KOPT-K1 (cell line): Measurements from ENCODE around the gene TRAF7.
A peak's percentile ranks its signal among the peaks of the same experiment; 100 is the strongest.

Experiments
- H3K27ac ChIP-seq: fragments of 200-600 bp; sonication (generic); 2 replicates; pipeline ENCODE4 v1.5.1; 2016; ENCODE audit warnings: antibody characterized with exemption, mild to moderate bottlenecking, low read depth, low read length; ENCODE audit not compliant: poor library complexity, severe bottlenecking
- H3K36me3 ChIP-seq: fragments of 200-600 bp; sonication (generic); 2 replicates; pipeline ENCODE4 v1.5.1; 2017; ENCODE audit warnings: antibody characterized with exemption, mild to moderate bottlenecking, low read length, moderate library complexity; ENCODE audit not compliant: insufficient read depth
- H3K9me3 ChIP-seq: fragments of 200-600 bp; sonication (generic); 2 replicates; pipeline ENCODE4 v1.5.1; 2017; ENCODE audit warnings: antibody characterized with exemption, low read length, mild to moderate bottlenecking; ENCODE audit not compliant: insufficient read depth, poor library complexity, severe bottlenecking

The TRAF7 gene

GRCh38 chr16:2150418-2151187 is 5.0 kb upstream of the TRAF7 start:
- Histone ChIP-seq H3K36me3 (peaks cover 38% of the 10 kb centered on the region), H3K9me3 (no peaks in the 10 kb centered on the region), H3K27ac (no peak overlapping the region)

DNA sequence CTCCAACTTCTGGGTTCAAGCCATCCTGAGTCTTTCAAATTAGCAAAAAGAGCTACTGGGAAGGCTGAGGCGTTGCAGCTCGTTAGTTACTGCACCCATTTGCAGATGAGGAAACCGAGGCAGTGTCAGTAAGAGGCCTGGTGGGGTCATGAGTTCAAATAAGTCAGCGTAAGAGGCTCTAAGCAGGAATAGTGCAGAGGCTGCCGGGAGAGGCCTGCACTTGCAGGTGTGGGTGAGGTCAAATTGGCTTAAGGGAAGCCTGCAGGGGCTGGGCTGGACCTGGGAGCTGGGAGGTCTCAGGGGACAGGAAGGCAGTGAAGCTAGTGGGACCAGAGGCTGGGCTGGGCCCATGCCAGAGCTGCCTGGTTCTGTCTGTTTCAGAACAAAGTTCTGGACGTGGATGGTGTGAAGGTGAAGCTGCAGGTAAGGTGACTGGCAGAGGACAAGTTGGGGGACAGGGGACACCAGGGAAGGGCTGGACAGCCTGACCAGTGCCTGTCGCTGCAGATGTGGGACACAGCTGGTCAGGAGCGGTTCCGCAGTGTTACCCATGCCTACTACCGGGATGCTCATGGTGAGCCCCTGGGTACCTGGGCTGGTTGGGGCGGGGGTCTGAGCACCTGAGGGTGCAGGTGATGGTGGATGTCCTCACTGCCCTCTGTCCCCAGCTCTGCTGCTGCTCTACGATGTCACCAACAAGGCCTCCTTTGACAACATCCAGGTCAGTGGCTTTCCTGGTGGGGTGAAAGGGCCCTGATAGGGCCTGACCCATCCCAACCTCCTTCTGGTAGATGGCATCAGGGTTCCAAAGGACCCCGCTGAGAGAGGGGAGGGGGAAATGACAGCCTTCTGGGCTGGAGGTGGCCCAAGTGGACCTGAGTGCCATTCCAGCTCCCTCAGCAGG is 4.1 kb upstream of the TRAF7 start:
- H3K36me3 ChIP-seq, result peaks cover 38% of the 10 kb centered on the region
- no peaks in the 10 kb centered on the region for H3K9me3 ChIP-seq
- H3K27ac ChIP-seq, result no peak overlapping the region

DNA sequence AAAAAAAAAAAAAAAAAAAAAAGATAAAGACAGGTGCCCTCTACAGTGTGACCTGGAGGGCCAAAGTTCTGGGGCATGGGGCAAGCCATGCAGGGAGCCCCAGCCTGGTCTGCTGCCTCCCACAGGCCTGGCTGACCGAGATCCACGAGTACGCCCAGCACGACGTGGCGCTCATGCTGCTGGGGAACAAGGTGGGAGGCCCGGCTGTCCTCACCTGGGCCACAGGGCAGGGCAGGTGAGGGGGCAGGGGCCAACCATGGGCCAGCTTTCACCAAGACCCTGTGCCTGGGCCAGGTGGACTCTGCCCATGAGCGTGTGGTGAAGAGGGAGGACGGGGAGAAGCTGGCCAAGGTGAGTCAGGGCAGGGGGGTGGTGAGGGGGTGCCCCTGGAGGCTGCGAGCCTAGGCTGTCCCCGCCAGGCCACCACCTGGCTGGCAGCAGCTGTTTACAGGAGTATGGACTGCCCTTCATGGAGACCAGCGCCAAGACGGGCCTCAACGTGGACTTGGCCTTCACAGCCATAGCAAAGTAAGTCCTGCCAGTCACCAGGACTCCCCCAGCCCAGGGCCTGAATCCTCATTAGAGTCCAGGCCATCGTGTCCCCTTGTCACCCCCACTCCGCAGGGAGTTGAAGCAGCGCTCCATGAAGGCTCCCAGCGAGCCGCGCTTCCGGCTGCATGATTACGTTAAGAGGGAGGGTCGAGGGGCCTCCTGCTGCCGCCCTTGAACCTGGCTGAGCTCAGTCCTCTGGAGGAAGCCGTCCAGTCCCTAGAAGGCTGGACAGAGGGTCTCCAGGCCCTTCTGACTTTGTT is 2.7 kb upstream of the TRAF7 start:
- peaks cover 41% of the 10 kb centered on the region for H3K36me3 ChIP-seq
- H3K9me3 ChIP-seq, result no peaks in the 10 kb centered on the region
- H3K27ac ChIP-seq, result peak overlapping the region; percentile 86

DNA sequence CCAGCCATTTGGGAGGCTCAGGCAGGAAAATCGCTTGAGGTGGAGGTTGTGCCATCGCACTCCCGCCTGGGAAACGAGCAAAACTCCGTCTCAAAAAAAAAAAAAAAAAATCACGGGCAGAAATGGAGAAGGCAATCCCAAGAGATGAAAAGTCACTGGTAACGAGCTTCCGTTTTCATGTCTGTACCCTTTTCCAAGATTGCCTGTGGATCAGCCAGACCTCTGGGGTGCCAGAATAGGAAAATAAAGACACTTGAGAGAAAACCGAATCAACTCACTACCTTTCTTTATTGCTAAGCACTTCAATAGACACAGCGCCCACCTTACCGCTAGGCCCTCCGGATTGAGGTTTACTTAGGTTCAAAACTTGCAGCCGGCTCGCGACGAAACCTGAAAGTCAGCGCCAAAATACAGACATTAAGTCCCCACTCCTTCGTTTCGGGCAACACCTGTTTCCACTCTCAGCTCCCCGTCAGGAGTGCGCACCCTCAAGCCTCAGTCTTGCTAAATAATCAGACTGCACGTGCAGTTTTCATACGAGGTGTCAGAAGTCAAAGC is 970 bp upstream of the TRAF7 start:
- no peaks in the 10 kb centered on the region for H3K9me3 ChIP-seq
- H3K36me3 ChIP-seq, result peaks cover 48% of the 10 kb centered on the region
- peak overlapping the region; percentile 86 for H3K27ac ChIP-seq

DNA sequence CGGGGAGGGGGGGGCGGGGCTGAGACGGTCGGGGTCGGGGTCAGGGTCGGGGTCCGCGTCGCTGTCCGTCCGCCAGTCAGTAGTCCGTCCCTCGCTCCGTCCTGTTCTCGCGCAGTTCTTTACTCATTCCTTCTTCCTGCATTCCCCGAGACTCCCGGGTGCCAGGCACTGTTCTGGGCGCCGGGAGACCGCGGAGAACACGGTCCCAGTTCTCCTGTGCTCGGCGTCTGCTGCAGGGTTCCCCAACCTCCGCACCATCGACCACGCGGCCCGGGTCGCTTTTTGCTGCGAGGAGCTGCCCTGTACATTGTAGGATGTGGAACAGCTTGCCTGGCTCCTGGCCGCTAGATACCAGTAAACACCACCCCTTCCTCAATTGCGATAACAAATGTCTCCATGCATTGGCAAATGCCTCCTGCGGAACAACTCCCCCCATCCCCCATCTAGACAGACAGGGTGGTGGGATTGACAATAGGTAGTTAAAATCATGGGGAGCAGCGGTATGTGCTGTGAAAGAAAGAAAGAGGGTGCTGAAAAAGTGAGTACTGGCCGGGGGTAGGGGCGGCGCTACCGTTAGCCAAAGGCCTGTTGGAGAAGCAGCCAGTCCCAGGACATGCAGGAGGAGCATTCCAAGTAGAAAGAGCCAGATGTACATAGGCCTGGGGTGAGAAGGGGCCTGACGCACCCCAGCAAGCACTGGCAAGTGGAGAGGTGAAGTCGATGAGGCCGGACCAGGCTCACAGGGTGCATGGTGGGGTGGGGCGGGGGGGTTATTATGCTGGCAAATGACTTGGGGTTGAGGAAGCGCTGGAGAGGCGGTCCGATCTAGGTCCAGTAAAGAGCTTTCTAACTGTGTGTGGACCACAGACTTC is 631 bp downstream of the TRAF7 start:
- Histone ChIP-seq H3K36me3 (peaks cover 45% of the 10 kb centered on the region), H3K9me3 (no peaks in the 10 kb centered on the region), H3K27ac (peak overlapping the region; percentile 67)

DNA sequence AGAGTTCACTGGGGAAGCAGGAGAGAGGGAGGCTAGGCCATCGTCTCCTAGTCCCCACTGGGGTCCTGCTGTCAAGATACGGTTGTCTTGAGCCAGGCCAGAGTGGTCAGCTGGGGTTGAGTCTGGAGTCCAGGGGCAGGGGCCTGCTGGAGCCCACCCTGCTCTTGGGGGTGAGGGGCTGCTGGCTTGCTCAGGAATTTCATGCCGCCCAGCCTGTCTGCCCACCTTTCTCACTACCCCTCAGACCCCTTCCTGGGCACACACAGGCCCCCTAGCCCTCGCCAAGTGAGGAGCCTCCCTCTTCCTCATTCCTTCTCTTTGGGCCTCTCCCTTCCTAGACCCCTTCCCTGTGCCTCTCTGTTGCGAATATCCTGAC is 1.3 kb downstream of the TRAF7 start:
- Histone ChIP-seq H3K36me3 (peaks cover 38% of the 10 kb centered on the region), H3K9me3 (no peaks in the 10 kb centered on the region), H3K27ac (peak overlapping the region; percentile 67)

- H3K36me3 ChIP-seq, result peaks cover 30% of the 10 kb centered on the region
- H3K27ac ChIP-seq, result no peak overlapping the region
- no peaks in the 10 kb centered on the region for H3K9me3 ChIP-seq
These were observed 2.1 kb downstream of the TRAF7 start for GRCh38 chr16:2157480-2158261.

GRCh38 chr16:2158262-2158638 is 2.7 kb downstream of the TRAF7 start:
- Histone ChIP-seq H3K36me3 (peaks cover 24% of the 10 kb centered on the region), H3K9me3 (peaks cover 2% of the 10 kb centered on the region), H3K27ac (no peak overlapping the region)

GRCh38 chr16:2159175-2159838 is 3.7 kb downstream of the TRAF7 start:
- Histone ChIP-seq H3K9me3 (peaks cover 13% of the 10 kb centered on the region), H3K27ac (no peak overlapping the region), H3K36me3 (peaks cover 24% of the 10 kb centered on the region)

GRCh38 chr16:2160915-2161551 is 5.5 kb downstream of the TRAF7 start:
- Histone ChIP-seq H3K9me3 (peaks cover 23% of the 10 kb centered on the region), H3K36me3 (peaks cover 28% of the 10 kb centered on the region), H3K27ac (no peak overlapping the region)

- Histone ChIP-seq H3K9me3 (peaks cover 23% of the 10 kb centered on the region), H3K36me3 (peaks cover 37% of the 10 kb centered on the region), H3K27ac (no peak overlapping the region)
These were observed 6.3 kb downstream of the TRAF7 start for GRCh38 chr16:2161911-2162310.

DNA sequence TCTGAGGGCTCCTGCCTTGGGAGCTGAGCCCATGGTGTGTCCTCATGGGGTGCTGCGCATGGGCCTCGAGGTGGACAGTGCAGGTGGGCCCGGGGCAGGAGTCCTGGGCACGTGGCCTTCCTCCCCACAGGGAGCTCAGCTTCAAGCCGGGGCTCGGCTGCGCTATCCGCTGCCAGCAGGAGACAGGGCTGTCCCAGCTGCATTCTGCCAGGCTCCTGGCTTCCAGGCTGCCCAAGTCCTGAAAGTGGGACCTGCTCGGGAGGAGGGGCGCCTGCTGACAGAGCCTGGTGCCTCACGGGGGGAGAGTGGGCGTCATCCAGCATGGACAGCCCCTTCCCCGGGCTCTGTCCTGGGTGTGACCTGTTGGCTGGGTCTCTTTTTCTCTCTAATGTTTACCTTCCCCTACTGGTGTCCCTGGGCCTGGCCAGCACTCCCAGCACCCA is 7.1 kb downstream of the TRAF7 start:
- H3K27ac ChIP-seq, result no peak overlapping the region
- peaks cover 44% of the 10 kb centered on the region for H3K36me3 ChIP-seq
- H3K9me3 ChIP-seq, result peaks cover 23% of the 10 kb centered on the region
